Mucosa of descending colon (tissue), 3 donors: ENCODE data around the gene GFI1B. TPM values are rescaled to one million over a fixed set of nuclear protein-coding genes. Genes with fewer than 3 reads are reported as not detected.

Experiments used
- ATAC-seq: fragments of 200-7000 bp; cut with Tn5 transposase; one replicate; pipeline ENCODE4 v1.9.1; 2020; ENCODE audit warnings: mild to moderate bottlenecking, moderate library complexity
- DNase-seq, 3 donors: peaks; one replicate each; pipeline ENCODE4 v3.0.0-alpha.2; 2020
- H3K36me3 ChIP-seq: fragments of 200-600 bp; one replicate; pipeline ENCODE4 v1.8.0; 2021; ENCODE audit warnings: low read depth, mild to moderate bottlenecking
- H3K4me1 ChIP-seq: fragments of 200-600 bp; one replicate; pipeline ENCODE4 v1.8.0; 2021; ENCODE audit warnings: low read depth, mild to moderate bottlenecking
- H3K4me3 ChIP-seq: fragments of 200-600 bp; one replicate; pipeline ENCODE4 v1.8.0; 2021; ENCODE audit warnings: mild to moderate bottlenecking
- H3K9me3 ChIP-seq: fragments of 200-600 bp; one replicate; pipeline ENCODE4 v1.8.0; 2021; ENCODE audit warnings: mild to moderate bottlenecking
- CTCF ChIP-seq: fragments of 200-600 bp; IDR thresholded peaks from one replicate; pipeline ENCODE4 v1.8.0; 2022; ENCODE audit warnings: antibody characterized with exemption, mild to moderate bottlenecking
- intact Hi-C, 2 donors: fragments of 100-400 bp; cut with DNase I in 1 of 2; cut with micrococcal nuclease in 1 of 2; formaldehyde crosslinking; loops; one replicate each; pipeline versions ENCODE4 v1.11.0 to v1.11.1; 2022; cut with DNase I, micrococcal nuclease
- total RNA-seq, 3 donors: library from RNA; stranded (reverse); fragmentation: NEBNext Ultra II Directional in 2 of 3; extraction: Animal tissue kit (Norgen Biotek cat#: 25700) in 2 of 3; gene quantifications; one replicate each; pipeline versions ENCODE4 v1.2.1 to v1.2.4, GENCODE V29; 2021 to 2023
- donor health status: DM: no; HTN: no; CAD: no; lungs with moderate emphysema.
- donor health status: DM: no; HTN: no; CAD: no.
- donor health status: DM: no; HTN: yes; CAD: no.

The GFI1B gene
- total RNA-seq, 3 donors from 2014 or later: 1.4 to 2.6 (median 1.5) TPM

- peak in 1 of 3 donors; percentile 58 for DNase-seq
- H3K36me3 ChIP-seq: no peaks in the 10 kb centered on the region
- no peak overlapping the region for H3K4me3 ChIP-seq
- intact Hi-C loops: no loop called here
- peak; percentile 90 for ATAC-seq
- TF ChIP-seq CTCF: no peak
- no peaks in the 10 kb centered on the region for H3K9me3 ChIP-seq
- peaks cover 6% of the 10 kb centered on the region for H3K4me1 ChIP-seq
Observed at GRCh38 chr9:132970324-132971062, 8.0 kb upstream of the GFI1B start.

- no peak for TF ChIP-seq CTCF
- Histone ChIP-seq H3K9me3 (no peaks in the 10 kb centered on the region), H3K36me3 (no peaks in the 10 kb centered on the region), H3K4me1 (peaks cover 8% of the 10 kb centered on the region), H3K4me3 (no peak overlapping the region)
- peak in 1 of 3 donors; percentile 31 for DNase-seq
- intact Hi-C loops: no loop called here
- ATAC-seq: no peak
Observed at GRCh38 chr9:132973166-132973565, 5.3 kb upstream of the GFI1B start.

- no peaks in the 10 kb centered on the region for H3K9me3 ChIP-seq
- no peak overlapping the region for H3K4me3 ChIP-seq
- intact Hi-C loops: no loop called here
- H3K36me3 ChIP-seq: no peaks in the 10 kb centered on the region
- ATAC-seq (no peak), DNase-seq (no peak)
- no peak for TF ChIP-seq CTCF
- peaks cover 14% of the 10 kb centered on the region for H3K4me1 ChIP-seq
Observed at GRCh38 chr9:132973713-132974112, 4.8 kb upstream of the GFI1B start.

GRCh38 chr9:132975961-132976360 lies 2.5 kb upstream of the GFI1B start:
- peaks cover 14% of the 10 kb centered on the region for H3K4me1 ChIP-seq
- no peak for TF ChIP-seq CTCF
- no peak for DNase-seq
- no peaks in the 10 kb centered on the region for H3K9me3 ChIP-seq
- intact Hi-C loops: no loop called here
- no peak for ATAC-seq
- H3K36me3 ChIP-seq: no peaks in the 10 kb centered on the region
- H3K4me3 ChIP-seq: no peak overlapping the region

GRCh38 chr9:132976571-132976970 lies 1.9 kb upstream of the GFI1B start:
- DNase-seq: no peak
- Histone ChIP-seq H3K4me3 (no peak overlapping the region), H3K9me3 (no peaks in the 10 kb centered on the region), H3K4me1 (peaks cover 12% of the 10 kb centered on the region), H3K36me3 (no peaks in the 10 kb centered on the region)
- no peak for TF ChIP-seq CTCF
- intact Hi-C loops: no loop called here
- ATAC-seq: no peak

- Histone ChIP-seq H3K36me3 (no peaks in the 10 kb centered on the region), H3K9me3 (no peaks in the 10 kb centered on the region), H3K4me3 (no peak overlapping the region), H3K4me1 (peaks cover 8% of the 10 kb centered on the region)
- intact Hi-C loops: no loop called here
- no peak for ATAC-seq
- TF ChIP-seq CTCF: no peak
- no peak for DNase-seq
Observed at GRCh38 chr9:132978112-132978450, 413 bp upstream of the GFI1B start.
